Measurements from ENCODE around the gene OR8D2.

OR8D2 gene

GRCh38 chr11:124320097-124320496, at the start of gene OR8D2:
Gene OR8D2 (minus strand): TSS chr11:124320197. CDS start chr11:124320197, 0 bp downstream.
- DNase-seq (ENCODE audit: low spot score), result no peak

GRCh38 chr11:124359566-124359965, 39.6 kb upstream of the OR8D2 start:
- DNase-seq (ENCODE audit: low spot score), result no peak

GRCh38 chr11:124346311-124346955, 26.4 kb upstream of the OR8D2 start:
- no peak for DNase-seq (ENCODE audit: low spot score)

- DNase-seq (ENCODE audit: low spot score), result no peak
These were observed 24.3 kb upstream of the OR8D2 start for GRCh38 chr11:124344346-124344745.

- no peak for DNase-seq (ENCODE audit: low spot score)
These were observed 20.1 kb upstream of the OR8D2 start for GRCh38 chr11:124340142-124340447.

GRCh38 chr11:124339396-124340141, 19.6 kb upstream of the OR8D2 start:
- no peak for DNase-seq (ENCODE audit: low spot score)

GRCh38 chr11:124331873-124332272, 11.9 kb upstream of the OR8D2 start:
- no peak for DNase-seq (ENCODE audit: low spot score)

- DNase-seq (ENCODE audit: low spot score), result no peak
These were observed 9.9 kb upstream of the OR8D2 start for GRCh38 chr11:124329787-124330478.

GRCh38 chr11:124327775-124328174, 7.8 kb upstream of the OR8D2 start:
- no peak for DNase-seq (ENCODE audit: low spot score)

GRCh38 chr11:124322356-124322755, 2.4 kb upstream of the OR8D2 start:
- DNase-seq (ENCODE audit: low spot score), result no peak

GRCh38 chr11:124315052-124315451, 4.9 kb downstream of the OR8D2 start:
- DNase-seq (ENCODE audit: low spot score), result no peak

GRCh38 chr11:124313849-124314248, 6.1 kb downstream of the OR8D2 start, which contains the start of gene OR8D1:
Gene OR8D1 (minus strand): TSS chr11:124313949. CDS start chr11:124310766, 3,183 bp downstream.
- no peak for DNase-seq (ENCODE audit: low spot score)

- no peak for DNase-seq (ENCODE audit: low spot score)
These were observed 6.9 kb downstream of the OR8D2 start for GRCh38 chr11:124313131-124313530.

GRCh38 chr11:124311670-124312069, 8.3 kb downstream of the OR8D2 start:
- no peak for DNase-seq (ENCODE audit: low spot score)

GRCh38 chr11:124311269-124311668, 8.7 kb downstream of the OR8D2 start:
- no peak for DNase-seq (ENCODE audit: low spot score)

GRCh38 chr11:124310721-124311120, 9.3 kb downstream of the OR8D2 start:
- no peak for DNase-seq (ENCODE audit: low spot score)

GRCh38 chr11:124307093-124307492, 12.9 kb downstream of the OR8D2 start:
- DNase-seq (ENCODE audit: low spot score), result no peak

- no peak for DNase-seq (ENCODE audit: low spot score)
These were observed 17.5 kb downstream of the OR8D2 start for GRCh38 chr11:124302347-124303125.

- no peak for DNase-seq (ENCODE audit: low spot score)
These were observed 18.4 kb downstream of the OR8D2 start for GRCh38 chr11:124301548-124301947.

GRCh38 chr11:124297921-124298320, 22.1 kb downstream of the OR8D2 start:
- DNase-seq (ENCODE audit: low spot score), result no peak

GRCh38 chr11:124296016-124296415, 24.0 kb downstream of the OR8D2 start:
- no peak for DNase-seq (ENCODE audit: low spot score)

GRCh38 chr11:124294687-124295086, 25.3 kb downstream of the OR8D2 start:
- DNase-seq (ENCODE audit: low spot score), result no peak
